Mucosa of gallbladder (tissue), 1 donor: ENCODE data around the gene LAGE3. TPM values are rescaled to one million over a fixed set of nuclear protein-coding genes. Genes with fewer than 3 reads are reported as not detected.

ENCODE experiments used
- DNase-seq: peaks from one replicate; pipeline ENCODE4 v3.0.0-alpha.2; 2020; ENCODE audit warnings: low spot score
- total RNA-seq: library from RNA; stranded (reverse); gene quantifications from one replicate; pipeline ENCODE4 v1.2.1, GENCODE V29; 2021
- donor health status: DM: no; HTN: no; CAD: no.

The LAGE3 gene
- 26.3 TPM for total RNA-seq

GRCh38 chrX:154478728-154479622 lies at the start of gene LAGE3:
TSS of gene LAGE3 (minus strand) at chrX:154479281. CDS start at chrX:154478915, 366 bp downstream.
- peak; percentile 94 for DNase-seq

GRCh38 chrX:154526901-154527675 lies 48.0 kb upstream of the LAGE3 start:
- DNase-seq = peak; percentile 80

GRCh38 chrX:154525606-154526490 lies 46.8 kb upstream of the LAGE3 start:
- no peak for DNase-seq

GRCh38 chrX:154519389-154519788 lies 40.3 kb upstream of the LAGE3 start:
- no peak for DNase-seq

GRCh38 chrX:154517101-154517781 lies 38.2 kb upstream of the LAGE3 start:
- no peak for DNase-seq

GRCh38 chrX:154516656-154517100 lies 37.6 kb upstream of the LAGE3 start:
- DNase-seq = peak; percentile 62

- peak; percentile 93 for DNase-seq
Measured at GRCh38 chrX:154515966-154516655, 37.0 kb upstream of the LAGE3 start, which contains the start of gene FAM3A. TSS of gene FAM3A (minus strand) at chrX:154516232. CDS start at chrX:154515772, 460 bp downstream.

GRCh38 chrX:154515090-154515965 lies 36.2 kb upstream of the LAGE3 start:
- no peak for DNase-seq

- no peak for DNase-seq
Measured at GRCh38 chrX:154513716-154514115, 34.6 kb upstream of the LAGE3 start.

- no peak for DNase-seq
Measured at GRCh38 chrX:154512879-154513553, 33.9 kb upstream of the LAGE3 start.

GRCh38 chrX:154511761-154512160 lies 32.7 kb upstream of the LAGE3 start:
- DNase-seq = no peak

GRCh38 chrX:154509455-154509854 lies 30.4 kb upstream of the LAGE3 start:
- no peak for DNase-seq

GRCh38 chrX:154508384-154508745 lies 29.3 kb upstream of the LAGE3 start:
- DNase-seq = no peak

GRCh38 chrX:154507673-154508383 lies 28.7 kb upstream of the LAGE3 start:
- no peak for DNase-seq

GRCh38 chrX:154506483-154507332 lies 27.6 kb upstream of the LAGE3 start:
- no peak for DNase-seq

- DNase-seq = no peak
Measured at GRCh38 chrX:154505734-154506133, 26.7 kb upstream of the LAGE3 start.

GRCh38 chrX:154502989-154503388 lies 23.9 kb upstream of the LAGE3 start:
- no peak for DNase-seq
